Motor neuron (in vitro differentiated cells): Measurements from ENCODE around the gene RELN. TPM values are rescaled to one million over a fixed set of nuclear protein-coding genes. Genes with fewer than 3 reads are reported as not detected.

Source experiments
- ATAC-seq, 8 experiments: fragments of 200-7000 bp; cut with Tn5 transposase; replicated peaks in 6 of 8; 2 replicates each; pipeline ENCODE4 v1.8.0; 2021; ENCODE audit warnings: mild to moderate bottlenecking in 8 of 8, moderate library complexity in 8 of 8
- H3K27ac ChIP-seq, 2 donors: fragments of 250-450 bp; sonication (Bioruptor Pico); 2 replicates each; pipeline ENCODE4 v1.9.0; 2021; ENCODE audit warnings: antibody characterized with exemption in 2 of 2, mild to moderate bottlenecking in 2 of 2, moderate library complexity in 1 of 2
- H3K4me1 ChIP-seq, 2 donors: fragments of 250-450 bp; sonication (Bioruptor Pico); replicated peaks in 1 of 2; 2 replicates each; pipeline ENCODE4 v1.6.1; 2021; ENCODE audit warnings: antibody characterized with exemption in 2 of 2, mild to moderate bottlenecking in 2 of 2, moderate library complexity in 1 of 2
- H3K4me3 ChIP-seq, 5 donors: fragments of 250-450 bp; sonication (Bioruptor Pico); 2 replicates each; pipeline ENCODE4 v1.9.0; 2021; ENCODE audit warnings: antibody characterized with exemption in 5 of 5, mild to moderate bottlenecking in 5 of 5, moderate library complexity in 4 of 5
- WGBS, 10 experiments: fragments of 450-650 bp; shearing (Covaris generic); methylation state at CpG; one replicate each; pipeline ENCODE4 v1.0.0; 2022; 5-methylcytosine and 5-hydroxymethylcytosine counted together
- in situ Hi-C, 9 experiments: fragments of 400-800 bp; cut with MboI; loops; one replicate each; pipeline ENCODE4 v1.15.0; 2021; ENCODE audit warnings: low sequenced_read_pairs in 9 of 9, low pct_unique_long_range_greater_than_20kb in 2 of 9; ENCODE audit not compliant: unreplicated experiment in 9 of 9
- total RNA-seq, 8 experiments: library from RNA; unstranded; fragments of 300-600 nt; gene quantifications; 2 replicates each; pipeline versions ENCODE4 v1.2.3 to v1.2.4, GENCODE V29; 2022

The RELN gene
- total RNA-seq, 8 experiments from 2014 or later, result 0.36 to 72.9 (median 35.2) TPM

- WGBS, 10 experiments, result 25 to 100% (median 62%) methylated on average over 1 to 7 of the region's 7 CpGs; no CpG with 5 or more reads in 1 of the 10 experiments
- no peak overlapping the region for H3K27ac ChIP-seq
- peak overlapping the region in 2 of 5 donors; percentile 66 to 87 for H3K4me3 ChIP-seq
- H3K4me1 ChIP-seq, result peaks cover 2 to 5% of the 10 kb centered on the region in 2 donors
- no peak for ATAC-seq
- in situ Hi-C loops, result no loop called here
These were observed 2.0 kb downstream of the RELN start for GRCh38 chr7:103987451-103987850.

GRCh38 chr7:103985565-103986126 lies 3.8 kb downstream of the RELN start:
- 17 to 100% (median 79%) methylated on average over 1 to 6 of the region's 6 CpGs; no CpG with 5 or more reads in 1 of the 10 experiments for WGBS, 10 experiments
- H3K4me3 ChIP-seq, result no peak overlapping the region
- in situ Hi-C loops, result no loop called here

GRCh38 chr7:103984050-103984449 lies 5.4 kb downstream of the RELN start:
- H3K27ac ChIP-seq, result no peak overlapping the region
- ATAC-seq, result no peak
- in situ Hi-C loops, result no loop called here
- H3K4me3 ChIP-seq, result no peak overlapping the region
- peaks cover 0 to 2% of the 10 kb centered on the region in 2 donors for H3K4me1 ChIP-seq
- WGBS, 10 experiments, result 0 to 100% (median 82%) methylated on average over 1 of the region's 1 CpG; no CpG with 5 or more reads in 1 of the 10 experiments

More at GRCh38 chr7:103985565-103986126, 3.8 kb downstream of the RELN start:
- Histone ChIP-seq H3K4me1 (peaks cover 2% of the 10 kb centered on the region in 2 donors), H3K27ac (no peak overlapping the region)
- no peak for ATAC-seq

- H3K4me3 ChIP-seq, result no peak overlapping the region
- peaks cover 0 to 2% of the 10 kb centered on the region in 2 donors for H3K4me1 ChIP-seq
- no peak overlapping the region for H3K27ac ChIP-seq
- in situ Hi-C loops, result no loop called here
- 4 to 100% (median 65%) methylated on average over 2 to 6 of the region's 6 CpGs for WGBS, 10 experiments
- ATAC-seq, result no peak
These were observed 6.1 kb downstream of the RELN start for GRCh38 chr7:103983201-103983977.

- Histone ChIP-seq H3K27ac (no peak overlapping the region), H3K4me1 (peaks cover 0 to 2% of the 10 kb centered on the region in 2 donors), H3K4me3 (no peak overlapping the region)
- no peak for ATAC-seq
- WGBS, 10 experiments, result 0 to 88% (median 51%) methylated on average over 1 to 2 of the region's 2 CpGs; no CpG with 5 or more reads in 2 of the 10 experiments
- in situ Hi-C loops, result no loop called here
These were observed 8.4 kb downstream of the RELN start for GRCh38 chr7:103981003-103981423.

- H3K4me3 ChIP-seq, result no peak overlapping the region
- in situ Hi-C loops, result no loop called here
- H3K4me1 ChIP-seq, result no peaks in the 10 kb centered on the region
- no peak overlapping the region for H3K27ac ChIP-seq
- 2 to 66% (median 46%) methylated on average over 1 to 2 of the region's 2 CpGs; no CpG with 5 or more reads in 2 of the 10 experiments for WGBS, 10 experiments
- no peak for ATAC-seq
These were observed 16.6 kb downstream of the RELN start for GRCh38 chr7:103972779-103973434.

- in situ Hi-C loops, result no loop called here
- no peak for ATAC-seq
- H3K4me3 ChIP-seq, result no peak overlapping the region
- H3K4me1 ChIP-seq, result no peaks in the 10 kb centered on the region
- H3K27ac ChIP-seq, result no peak overlapping the region
These were observed 22.1 kb downstream of the RELN start for GRCh38 chr7:103967401-103967800.

- Histone ChIP-seq H3K4me3 (no peak overlapping the region), H3K27ac (no peak overlapping the region), H3K4me1 (no peaks in the 10 kb centered on the region)
- no peak for ATAC-seq
- in situ Hi-C loops, result no loop called here
- WGBS, 10 experiments, result 56 to 100% (median 94%) methylated on average over 2 to 4 of the region's 4 CpGs; no CpG with 5 or more reads in 1 of the 10 experiments
These were observed 22.7 kb downstream of the RELN start for GRCh38 chr7:103966593-103967277.

- Histone ChIP-seq H3K4me1 (no peaks in the 10 kb centered on the region), H3K4me3 (no peak overlapping the region), H3K27ac (no peak overlapping the region)
- in situ Hi-C loops, result no loop called here
- no peak for ATAC-seq
These were observed 25.2 kb downstream of the RELN start for GRCh38 chr7:103964269-103964668.

- no peak for ATAC-seq
These were observed 27.4 kb downstream of the RELN start for GRCh38 chr7:103962070-103962469.

GRCh38 chr7:103958284-103958818 lies 31.1 kb downstream of the RELN start:
- 20 to 100% (median 67%) methylated on average over 1 of the region's 1 CpG; no CpG with 5 or more reads in 5 of the 10 experiments for WGBS, 10 experiments
- H3K4me3 ChIP-seq, result no peak overlapping the region
- no peak for ATAC-seq
- in situ Hi-C loops, result no loop called here
- no peak overlapping the region for H3K27ac ChIP-seq
- no peaks in the 10 kb centered on the region for H3K4me1 ChIP-seq

More at GRCh38 chr7:103962070-103962469, 27.4 kb downstream of the RELN start:
- Histone ChIP-seq H3K4me1 (no peaks in the 10 kb centered on the region), H3K4me3 (no peak overlapping the region), H3K27ac (no peak overlapping the region)
- in situ Hi-C loops, result no loop called here
- WGBS, 10 experiments, result 0 to 90% (median 66%) methylated on average over 2 to 6 of the region's 6 CpGs; no CpG with 5 or more reads in 2 of the 10 experiments

- no peak for ATAC-seq
These were observed 33.5 kb downstream of the RELN start for GRCh38 chr7:103955985-103956384.

More at GRCh38 chr7:103955985-103956384, 33.5 kb downstream of the RELN start:
- no peak overlapping the region for H3K27ac ChIP-seq
- H3K4me1 ChIP-seq, result no peaks in the 10 kb centered on the region
- no peak overlapping the region for H3K4me3 ChIP-seq
- 13 to 100% (median 65%) methylated on average over 1 to 2 of the region's 2 CpGs; no CpG with 5 or more reads in 2 of the 10 experiments for WGBS, 10 experiments
- in situ Hi-C loops, result no loop called here
